Neutrophil (primary cell): ENCODE data around the gene SRRM4.

Experiments
- H3K27ac ChIP-seq: fragments of 200-600 bp; sonication (generic); 2 replicates; pipeline ENCODE4 v1.5.1; 2016; ENCODE audit warnings: mild to moderate bottlenecking, moderate library complexity
- H3K27me3 ChIP-seq: fragments of 200-600 bp; sonication (generic); 2 replicates; pipeline ENCODE4 v1.6.0; 2016; ENCODE audit warnings: mild to moderate bottlenecking
- H3K36me3 ChIP-seq: fragments of 200-600 bp; sonication (generic); 2 replicates; pipeline ENCODE4 v1.5.1; 2017
- H3K4me1 ChIP-seq, 2 experiments: fragments of 200-600 bp in 1 of 2; sonication (generic) in 1 of 2; 1 replicate in 1 of 2; 2 replicates in 1 of 2; pipeline versions ENCODE4 v1.5.1 to v1.6.1; 2013 to 2016; ENCODE audit warnings: low read depth in 1 of 2, low read length in 1 of 2, mild to moderate bottlenecking in 1 of 2, moderate library complexity in 1 of 2; ENCODE audit not compliant: control insufficient read depth in 1 of 2, insufficient read depth in 1 of 2
- H3K4me3 ChIP-seq, 2 experiments: fragments of 200-600 bp in 1 of 2; sonication (generic) in 1 of 2; 1 replicate in 1 of 2; 2 replicates in 1 of 2; pipeline ENCODE4 v1.5.1; 2013 to 2016; ENCODE audit warnings: low read depth in 1 of 2, low read length in 1 of 2, mild to moderate bottlenecking in 1 of 2, moderate library complexity in 1 of 2
- H3K9me3 ChIP-seq: fragments of 200-600 bp; sonication (generic); 2 replicates; pipeline ENCODE4 v1.5.1; 2016
- TF ChIP-seq, protein P1 (sequence below): fragments of 200-600 bp; sonication (generic); IDR thresholded peaks from 2 replicates; pipeline ENCODE4 v1.5.1; 2016; ENCODE audit warnings: antibody characterized with exemption

SRRM4 gene

GRCh38 chr12:119178544-119179334, 197.4 kb downstream of the SRRM4 start, which contains the start of gene HSPB8:
Gene HSPB8, plus strand, starts transcription at chr12:119178931. Its CDS starts 382 bp downstream, at chr12:119179313.
- H3K36me3 ChIP-seq = no peaks in the 10 kb centered on the region
- TF ChIP-seq, protein P1, sequence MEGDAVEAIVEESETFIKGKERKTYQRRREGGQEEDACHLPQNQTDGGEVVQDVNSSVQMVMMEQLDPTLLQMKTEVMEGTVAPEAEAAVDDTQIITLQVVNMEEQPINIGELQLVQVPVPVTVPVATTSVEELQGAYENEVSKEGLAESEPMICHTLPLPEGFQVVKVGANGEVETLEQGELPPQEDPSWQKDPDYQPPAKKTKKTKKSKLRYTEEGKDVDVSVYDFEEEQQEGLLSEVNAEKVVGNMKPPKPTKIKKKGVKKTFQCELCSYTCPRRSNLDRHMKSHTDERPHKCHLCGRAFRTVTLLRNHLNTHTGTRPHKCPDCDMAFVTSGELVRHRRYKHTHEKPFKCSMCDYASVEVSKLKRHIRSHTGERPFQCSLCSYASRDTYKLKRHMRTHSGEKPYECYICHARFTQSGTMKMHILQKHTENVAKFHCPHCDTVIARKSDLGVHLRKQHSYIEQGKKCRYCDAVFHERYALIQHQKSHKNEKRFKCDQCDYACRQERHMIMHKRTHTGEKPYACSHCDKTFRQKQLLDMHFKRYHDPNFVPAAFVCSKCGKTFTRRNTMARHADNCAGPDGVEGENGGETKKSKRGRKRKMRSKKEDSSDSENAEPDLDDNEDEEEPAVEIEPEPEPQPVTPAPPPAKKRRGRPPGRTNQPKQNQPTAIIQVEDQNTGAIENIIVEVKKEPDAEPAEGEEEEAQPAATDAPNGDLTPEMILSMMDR = no peak
- no peaks in the 10 kb centered on the region for H3K4me1 ChIP-seq
- H3K9me3 ChIP-seq = no peaks in the 10 kb centered on the region
- H3K27ac ChIP-seq = no peak within 1 kb of the TSS
- peaks cover 37% of the 10 kb centered on the region for H3K27me3 ChIP-seq
- H3K4me3 ChIP-seq = no peak within 1 kb of the TSS

GRCh38 chr12:119179335-119180021, 198.1 kb downstream of the SRRM4 start:
- Histone ChIP-seq H3K27me3 (peaks cover 37% of the 10 kb centered on the region), H3K4me3 (no peak overlapping the region), H3K4me1 (no peaks in the 10 kb centered on the region), H3K36me3 (no peaks in the 10 kb centered on the region), H3K9me3 (no peaks in the 10 kb centered on the region), H3K27ac (no peak overlapping the region)
- TF ChIP-seq, protein P1 = no peak

DNA sequence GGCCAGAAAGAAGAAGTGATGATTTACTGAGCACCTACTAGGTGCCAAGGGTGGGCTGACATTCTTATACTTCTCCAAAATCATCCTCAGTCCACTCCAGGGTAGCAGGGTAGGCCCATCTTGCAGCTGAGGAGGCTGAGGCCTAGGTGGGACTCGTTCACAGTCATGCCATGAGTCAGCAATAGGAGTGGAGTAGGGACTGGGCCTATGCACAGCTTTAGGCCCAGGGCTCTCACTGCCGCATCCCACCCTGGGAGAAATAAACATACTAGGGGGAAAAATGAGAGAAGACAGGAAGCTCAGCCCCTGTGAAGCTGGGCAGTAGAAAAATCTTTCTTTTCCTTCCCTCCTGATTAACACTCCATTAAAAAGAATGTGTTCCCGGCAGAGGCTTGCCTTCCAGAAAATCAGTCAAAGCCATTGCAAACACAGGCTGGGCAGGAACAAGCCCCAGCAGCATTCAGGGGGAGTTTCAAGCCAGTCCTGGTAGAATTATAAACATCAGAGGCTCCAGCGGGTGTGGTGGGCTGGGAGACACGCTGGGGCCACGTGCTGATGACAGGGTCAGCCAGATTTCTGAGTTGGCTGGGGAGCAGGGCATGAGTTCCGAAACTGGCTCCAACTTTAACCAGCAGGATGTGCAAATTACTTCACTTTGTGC, 199.2 kb downstream of the SRRM4 start:
- Histone ChIP-seq H3K4me3 (no peak overlapping the region), H3K4me1 (no peaks in the 10 kb centered on the region), H3K9me3 (no peaks in the 10 kb centered on the region), H3K36me3 (no peaks in the 10 kb centered on the region), H3K27ac (no peak overlapping the region), H3K27me3 (peaks cover 37% of the 10 kb centered on the region)
- TF ChIP-seq, protein P1 = no peak

GRCh38 chr12:119181202-119181601, 199.9 kb downstream of the SRRM4 start:
- Histone ChIP-seq H3K27ac (no peak overlapping the region), H3K4me3 (no peak overlapping the region), H3K9me3 (no peaks in the 10 kb centered on the region), H3K36me3 (no peaks in the 10 kb centered on the region), H3K4me1 (no peaks in the 10 kb centered on the region), H3K27me3 (peaks cover 37% of the 10 kb centered on the region)
- TF ChIP-seq, protein P1 = no peak

- no peaks in the 10 kb centered on the region for H3K4me1 ChIP-seq
- TF ChIP-seq, protein P1 = no peak
Measured at GRCh38 chr12:119181944-119182343, 200.6 kb downstream of the SRRM4 start.

More at GRCh38 chr12:119181944-119182343, 200.6 kb downstream of the SRRM4 start:
- Histone ChIP-seq H3K27ac (no peak overlapping the region), H3K4me3 (no peak overlapping the region), H3K27me3 (peaks cover 29% of the 10 kb centered on the region), H3K36me3 (no peaks in the 10 kb centered on the region), H3K9me3 (no peaks in the 10 kb centered on the region)
